GM12874 (cell line): Measurements from ENCODE around the gene CACNB2.

Experiments
- CTCF ChIP-seq: IDR thresholded peaks from 2 replicates; pipeline ENCODE4 v1.5.1; 2011; ENCODE audit warnings: low read depth, mild to moderate bottlenecking, control low read depth, low read length, moderate library complexity; ENCODE audit not compliant: insufficient read depth

Gene CACNB2

GRCh38 chr10:18414061-18414460 lies 273.8 kb downstream of the CACNB2 start:
- TF ChIP-seq CTCF, result no peak

GRCh38 chr10:18417950-18418527 lies 277.8 kb downstream of the CACNB2 start:
- no peak for TF ChIP-seq CTCF

DNA sequence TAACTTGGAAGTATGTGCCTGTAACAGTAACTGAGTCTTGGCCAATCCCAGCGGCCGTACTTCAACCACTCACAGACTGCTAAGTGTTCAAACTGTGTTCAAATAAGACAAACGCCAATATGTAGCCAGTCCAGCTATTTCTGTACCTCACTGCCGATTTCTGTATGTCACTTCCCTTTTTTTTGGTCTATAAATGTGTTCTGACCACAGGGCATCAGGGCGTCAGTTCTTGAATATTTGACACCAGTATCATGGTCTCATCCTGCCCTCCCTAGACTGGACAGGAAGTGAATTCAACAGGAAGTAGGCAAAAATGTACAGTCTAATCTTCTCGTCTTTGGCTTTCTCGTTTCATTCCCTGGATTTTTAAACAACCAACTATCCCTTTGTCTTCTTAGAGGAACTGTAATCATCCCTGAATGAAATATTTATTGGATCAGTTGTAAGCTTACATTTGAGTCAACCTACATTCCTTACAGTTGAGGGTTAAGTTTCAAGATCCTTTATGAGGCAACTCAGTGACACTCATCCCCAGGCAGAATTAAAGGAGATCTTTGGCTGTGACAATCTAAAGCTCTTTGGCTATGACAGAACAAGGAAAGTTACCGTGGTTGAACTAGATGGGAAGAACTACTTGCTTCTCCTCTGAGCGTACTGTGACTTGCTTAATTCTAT lies 278.5 kb downstream of the CACNB2 start:
- no peak for TF ChIP-seq CTCF

- no peak for TF ChIP-seq CTCF
Measured at GRCh38 chr10:18419945-18420344, 279.7 kb downstream of the CACNB2 start.

DNA sequence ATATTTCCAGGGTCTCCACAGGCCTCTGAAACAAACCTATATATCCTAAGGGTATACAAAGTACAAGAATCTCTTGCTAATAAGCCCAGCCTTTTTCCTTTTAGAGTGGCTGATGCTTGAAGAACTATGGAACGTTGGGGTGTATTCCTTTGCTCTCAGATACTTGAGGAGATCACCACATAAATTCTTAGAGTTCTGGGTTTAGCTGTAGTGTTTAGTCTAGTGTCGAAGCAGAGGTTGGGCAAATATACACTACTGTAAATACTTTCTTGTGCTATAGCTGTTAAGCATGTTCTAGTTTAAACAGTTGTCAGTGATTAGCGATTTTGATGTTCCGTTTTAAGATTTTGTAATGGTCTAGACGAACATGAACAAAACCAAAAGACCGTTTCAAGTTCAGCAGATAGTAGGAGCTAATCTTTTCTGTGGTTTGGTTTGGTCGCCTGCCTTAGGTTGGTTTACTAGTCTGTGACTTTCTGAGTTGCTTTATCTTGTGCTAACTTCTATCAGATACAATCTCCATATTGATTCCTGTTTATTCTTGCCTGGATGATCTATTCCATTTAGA lies 281.6 kb downstream of the CACNB2 start:
- TF ChIP-seq CTCF, result no peak

GRCh38 chr10:18423058-18423637 lies 282.9 kb downstream of the CACNB2 start:
- TF ChIP-seq CTCF, result no peak

DNA sequence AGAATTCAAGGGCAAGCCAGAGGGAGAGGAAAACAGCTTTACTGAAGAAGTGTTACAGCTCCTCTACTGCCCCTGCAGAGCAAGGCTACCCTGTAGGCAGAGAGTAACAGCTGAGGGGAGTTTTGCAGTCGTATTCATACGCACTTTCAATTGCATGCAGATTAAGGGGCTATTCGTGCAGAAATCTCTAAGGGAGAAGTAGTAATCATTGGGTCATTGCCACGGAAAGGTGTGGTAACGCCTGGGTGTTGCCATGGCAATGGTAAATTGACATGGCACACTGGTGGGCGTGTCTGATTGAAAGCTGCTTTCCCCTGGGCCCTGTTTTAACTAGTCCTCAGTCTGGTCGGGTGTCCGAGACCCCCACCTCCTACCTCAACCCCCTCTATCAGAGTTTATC lies 284.0 kb downstream of the CACNB2 start:
- no peak for TF ChIP-seq CTCF
